MCF 10A (cell line): Measurements from ENCODE around the gene NDUFB7. TPM values are rescaled to one million over a fixed set of nuclear protein-coding genes. Genes with fewer than 3 reads are reported as not detected.
"Not testable (repeated sequence)": the region's sequence is repeated elsewhere in the genome, so short reads cannot be mapped to it uniquely, and the experiment has no call there.

Source experiments
- BruUV-seq: library from RNA; stranded (reverse); fragments of 400-500 nt; replicated peaks from 2 replicates; lab custom pipeline; 2021; lab: Mats Ljungman, UMichigan
- CTCF ChIA-PET: fragments of 300-600 bp; sonication (Branson Sonifier 250); formaldehyde crosslinking; extraction: SDS; loops from one replicate; lab custom pipeline; 2021; ENCODE audit warnings: antibody characterized with exemption, inconsistent platforms; lab: Yijun Ruan, JAX
- POLR2A ChIA-PET: fragments of 300-600, 350-650 bp; sonication (Branson Sonifier 250); formaldehyde crosslinking; extraction: SDS; loops from one replicate; lab custom pipeline; 2020; ENCODE audit warnings: antibody characterized with exemption, inconsistent platforms; lab: Yijun Ruan, JAX
- DNase-seq: peaks from one replicate; pipeline ENCODE4 v3.0.0-alpha.2; 2018; ENCODE audit not compliant: unreplicated experiment
- H3K27ac Mint-ChIP-seq: one replicate; pipeline ENCODE4 v1.8.0; 2022; ENCODE audit warnings: mild to moderate bottlenecking, low read depth, mixed read lengths; ENCODE audit not compliant: unreplicated experiment
- H3K27me3 Mint-ChIP-seq: one replicate; pipeline ENCODE4 v1.8.0; 2022; ENCODE audit warnings: mixed read lengths; ENCODE audit not compliant: insufficient read depth, unreplicated experiment
- H3K36me3 Mint-ChIP-seq: one replicate; pipeline ENCODE4 v1.8.0; 2022; ENCODE audit warnings: mild to moderate bottlenecking, moderate library complexity, mixed read lengths; ENCODE audit not compliant: insufficient read depth, unreplicated experiment
- H3K4me1 Mint-ChIP-seq: one replicate; pipeline ENCODE4 v1.8.0; 2022; ENCODE audit warnings: mixed read lengths; ENCODE audit not compliant: insufficient read depth, unreplicated experiment
- H3K4me3 Mint-ChIP-seq: one replicate; pipeline ENCODE4 v1.8.0; 2022; ENCODE audit warnings: mild to moderate bottlenecking, moderate library complexity, mixed read lengths; ENCODE audit not compliant: unreplicated experiment
- H3K9me3 Mint-ChIP-seq: one replicate; pipeline ENCODE4 v1.8.0; 2022; ENCODE audit warnings: mixed read lengths; ENCODE audit not compliant: unreplicated experiment
- intact Hi-C: fragments of 100-400 bp; cut with micrococcal nuclease; formaldehyde crosslinking; loops from 2 replicates; pipeline ENCODE4 v1.14.1; 2022
- total RNA-seq: library from RNA; stranded (reverse); gene quantifications from 2 replicates; pipeline ENCODE4 v1.2.3, GENCODE V29; 2022
- TF ChIP-seq, protein P1 (sequence below): fragments of 200-600 bp; IDR thresholded peaks from one replicate; pipeline ENCODE4 v1.8.0; 2022; ENCODE audit warnings: antibody characterized with exemption, mild to moderate bottlenecking; ENCODE audit not compliant: unreplicated experiment

The NDUFB7 gene
- total RNA-seq, 1 experiment from 2014 or later: 153 TPM

DNA sequence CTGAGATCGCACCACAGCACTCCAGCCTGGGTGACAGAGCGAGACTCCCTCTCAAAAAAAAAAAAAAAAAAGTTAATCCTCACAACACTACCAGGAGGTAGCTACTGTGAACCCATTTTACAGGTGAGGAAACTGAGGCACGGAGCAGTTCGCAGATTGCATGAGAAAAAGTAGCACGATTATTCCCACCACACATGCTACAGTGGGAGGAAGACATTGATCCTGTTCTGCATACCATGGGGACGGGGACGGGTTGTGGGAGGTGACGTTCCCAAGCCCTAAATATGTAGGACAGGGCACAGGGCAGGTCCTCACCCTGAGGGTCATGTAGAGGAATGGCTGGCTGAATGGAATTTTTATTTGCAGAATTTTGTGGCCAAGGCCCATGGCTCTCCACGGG is 34.8 kb upstream of the NDUFB7 start:
- no peaks in the 10 kb centered on the region for H3K27me3 Mint-ChIP-seq
- intact Hi-C loops: no loop called here
- ChIA-PET CTCF (interaction anchor here (1.5 kb wide), 1 partner anchor 32 kb away, joined by 4 read pairs; no protein-coding TSS in a partner anchor), POLR2A (interaction anchor here (0.7 kb wide), 1 partner anchor 33 kb away, joined by 3 read pairs; no protein-coding TSS in a partner anchor)
- no TSS peak for BruUV-seq
- no peaks in the 10 kb centered on the region for H3K4me1 Mint-ChIP-seq
- DNase-seq: no peak
- H3K9me3 Mint-ChIP-seq: no peaks in the 10 kb centered on the region
- no peaks in the 10 kb centered on the region for H3K36me3 Mint-ChIP-seq
- H3K27ac Mint-ChIP-seq: no peak overlapping the region
- TF ChIP-seq, protein P1, sequence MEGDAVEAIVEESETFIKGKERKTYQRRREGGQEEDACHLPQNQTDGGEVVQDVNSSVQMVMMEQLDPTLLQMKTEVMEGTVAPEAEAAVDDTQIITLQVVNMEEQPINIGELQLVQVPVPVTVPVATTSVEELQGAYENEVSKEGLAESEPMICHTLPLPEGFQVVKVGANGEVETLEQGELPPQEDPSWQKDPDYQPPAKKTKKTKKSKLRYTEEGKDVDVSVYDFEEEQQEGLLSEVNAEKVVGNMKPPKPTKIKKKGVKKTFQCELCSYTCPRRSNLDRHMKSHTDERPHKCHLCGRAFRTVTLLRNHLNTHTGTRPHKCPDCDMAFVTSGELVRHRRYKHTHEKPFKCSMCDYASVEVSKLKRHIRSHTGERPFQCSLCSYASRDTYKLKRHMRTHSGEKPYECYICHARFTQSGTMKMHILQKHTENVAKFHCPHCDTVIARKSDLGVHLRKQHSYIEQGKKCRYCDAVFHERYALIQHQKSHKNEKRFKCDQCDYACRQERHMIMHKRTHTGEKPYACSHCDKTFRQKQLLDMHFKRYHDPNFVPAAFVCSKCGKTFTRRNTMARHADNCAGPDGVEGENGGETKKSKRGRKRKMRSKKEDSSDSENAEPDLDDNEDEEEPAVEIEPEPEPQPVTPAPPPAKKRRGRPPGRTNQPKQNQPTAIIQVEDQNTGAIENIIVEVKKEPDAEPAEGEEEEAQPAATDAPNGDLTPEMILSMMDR: no peak
- H3K4me3 Mint-ChIP-seq: no peak overlapping the region

DNA sequence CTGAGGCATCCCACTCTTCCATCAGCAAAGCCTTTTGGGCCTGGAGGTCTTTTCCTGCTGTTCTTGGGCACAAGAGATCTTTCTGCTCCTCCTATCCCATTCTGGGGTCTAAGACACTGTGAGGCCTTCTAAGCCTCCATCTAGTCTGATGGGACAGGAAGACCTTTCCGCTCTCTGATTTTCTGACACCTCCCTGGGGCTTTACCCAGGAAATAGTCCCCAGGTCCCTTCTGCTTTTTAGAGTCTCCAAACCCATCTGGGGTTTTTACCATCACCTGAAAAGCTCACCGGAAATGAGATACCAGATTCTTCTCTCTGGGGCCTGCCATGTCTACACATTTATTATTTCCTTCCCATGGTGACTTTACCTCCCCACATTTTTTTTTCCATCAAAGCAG is 32.1 kb upstream of the NDUFB7 start:
- Mint-ChIP-seq H3K36me3 (no peaks in the 10 kb centered on the region), H3K9me3 (no peaks in the 10 kb centered on the region), H3K4me3 (no peak overlapping the region), H3K27ac (no peak overlapping the region), H3K4me1 (no peaks in the 10 kb centered on the region), H3K27me3 (no peaks in the 10 kb centered on the region)
- no TSS peak for BruUV-seq
- ChIA-PET POLR2A (no interaction called here), CTCF (no interaction called here)
- intact Hi-C loops: no loop called here
- DNase-seq: no peak
- TF ChIP-seq, protein P1: no peak

DNA sequence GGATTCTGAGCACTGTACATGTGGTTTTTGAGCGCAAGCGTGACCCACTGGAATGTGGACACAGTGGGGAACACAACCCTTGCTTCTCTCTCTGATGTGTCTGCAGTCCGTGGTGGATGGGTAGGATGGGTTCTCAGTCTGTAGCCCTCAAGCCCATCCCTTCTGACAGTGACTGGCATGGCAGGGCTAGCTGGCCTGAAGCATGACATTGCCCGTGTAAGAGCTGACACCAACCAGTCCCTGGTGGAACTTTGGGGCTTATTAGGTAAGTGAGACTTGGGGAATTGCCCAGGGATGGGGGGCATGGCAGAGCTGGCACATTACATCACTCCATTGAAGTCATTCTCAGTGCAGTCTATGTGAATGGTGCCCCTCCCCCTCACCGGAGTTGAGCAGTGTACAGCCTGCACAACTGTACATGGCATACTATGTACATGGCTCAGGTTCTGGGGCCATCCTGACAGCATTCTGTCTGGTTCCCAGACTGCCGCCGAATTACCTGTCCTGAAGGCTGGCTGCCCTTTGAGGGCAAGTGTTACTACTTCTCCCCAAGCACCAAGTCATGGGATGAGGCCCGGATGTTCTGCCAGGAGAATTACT is 27.8 kb upstream of the NDUFB7 start:
- Mint-ChIP-seq H3K9me3 (peaks cover 19% of the 10 kb centered on the region), H3K27ac (no peak overlapping the region), H3K4me3 (no peak overlapping the region), H3K4me1 (no peaks in the 10 kb centered on the region), H3K27me3 (no peaks in the 10 kb centered on the region), H3K36me3 (no peaks in the 10 kb centered on the region)
- BruUV-seq: no TSS peak
- ChIA-PET CTCF (no interaction called here), POLR2A (no interaction called here)
- intact Hi-C loops: no loop called here
- TF ChIP-seq, protein P1: no peak
- DNase-seq: no peak

DNA sequence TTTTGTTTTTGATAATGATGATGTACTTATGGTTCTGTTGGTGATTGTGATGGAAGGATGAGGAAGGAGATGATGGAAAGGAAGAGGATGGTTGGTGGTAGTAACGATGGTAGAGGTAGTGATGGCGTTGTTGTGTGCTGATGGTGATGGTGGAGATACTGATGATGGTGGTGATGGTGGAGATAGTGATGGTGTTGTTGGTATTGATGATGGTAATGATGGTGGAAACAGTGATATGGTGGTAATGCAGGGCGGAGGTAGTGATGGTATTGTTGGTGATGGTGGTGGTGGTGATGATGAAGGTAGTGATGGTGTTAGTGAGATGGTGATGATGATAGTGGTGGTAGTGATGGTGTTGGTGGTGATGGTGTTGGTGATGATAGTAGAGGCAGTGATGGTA is 23.7 kb upstream of the NDUFB7 start:
- H3K4me3 Mint-ChIP-seq: no peak overlapping the region
- no peaks in the 10 kb centered on the region for H3K27me3 Mint-ChIP-seq
- H3K27ac Mint-ChIP-seq: no peak overlapping the region
- no TSS peak for BruUV-seq
- POLR2A ChIA-PET: interaction anchor here (0.7 kb wide), 1 partner anchor 56 kb away, joined by 3 read pairs; no protein-coding TSS in a partner anchor
- intact Hi-C loops: no loop called here
- TF ChIP-seq, protein P1: no peak
- H3K9me3 Mint-ChIP-seq: peaks cover 19% of the 10 kb centered on the region
- CTCF ChIA-PET: no interaction called here
- no peaks in the 10 kb centered on the region for H3K36me3 Mint-ChIP-seq
- no peaks in the 10 kb centered on the region for H3K4me1 Mint-ChIP-seq
- no peak for DNase-seq

DNA sequence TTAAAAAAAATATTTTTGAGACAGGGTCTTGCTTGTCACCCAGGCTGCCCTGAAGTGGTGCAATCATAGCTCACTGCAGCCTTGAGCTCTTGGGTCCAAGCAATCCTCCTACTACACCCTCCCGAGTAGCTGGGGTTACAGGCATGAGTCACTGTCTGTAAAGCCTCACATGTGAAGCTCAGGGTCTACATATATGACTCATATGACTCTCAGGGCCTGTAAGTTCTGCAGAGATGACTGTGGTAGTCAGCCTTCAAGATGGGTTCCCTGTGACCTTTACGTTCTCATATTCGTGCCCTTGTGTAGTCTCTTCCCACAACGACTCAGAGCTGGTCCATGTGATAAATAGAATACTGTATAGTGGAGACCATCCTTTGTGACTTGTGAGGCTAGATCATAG is 17.6 kb upstream of the NDUFB7 start:
- intact Hi-C loops, DNase-seq, H3K27me3 Mint-ChIP-seq, BruUV-seq, CTCF ChIA-PET, H3K9me3 Mint-ChIP-seq, H3K4me1 Mint-ChIP-seq, H3K27ac Mint-ChIP-seq, H3K36me3 Mint-ChIP-seq, H3K4me3 Mint-ChIP-seq, POLR2A ChIA-PET: not testable (repeated sequence)

DNA sequence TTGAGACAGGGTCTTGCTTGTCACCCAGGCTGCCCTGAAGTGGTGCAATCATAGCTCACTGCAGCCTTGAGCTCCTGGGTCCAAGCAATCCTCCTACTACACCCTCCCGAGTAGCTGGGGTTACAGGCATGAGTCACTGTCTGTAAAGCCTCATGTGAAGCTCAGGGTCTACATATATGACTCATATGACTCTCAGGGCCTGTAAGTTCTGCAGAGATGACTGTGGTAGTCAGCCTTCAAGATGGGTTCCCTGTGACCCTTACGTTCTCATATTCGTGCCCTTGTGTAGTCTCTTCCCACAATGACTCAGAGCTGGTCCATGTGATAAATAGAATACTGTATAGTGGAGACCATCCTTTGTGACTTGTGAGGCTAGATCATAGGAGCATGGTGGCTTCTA is 13.3 kb upstream of the NDUFB7 start:
- BruUV-seq, POLR2A ChIA-PET, CTCF ChIA-PET, H3K27me3 Mint-ChIP-seq, H3K4me1 Mint-ChIP-seq, H3K4me3 Mint-ChIP-seq, intact Hi-C loops, H3K36me3 Mint-ChIP-seq, H3K27ac Mint-ChIP-seq, H3K9me3 Mint-ChIP-seq: not testable (repeated sequence)
- peak; percentile 43 for DNase-seq
